22Rv1 (cell line): ENCODE data around the gene CCDC174.

Source experiments
- CTCF ChIP-seq: fragments of 450-650 bp; IDR thresholded peaks from 2 replicates; pipeline ENCODE4 v1.5.1; 2017; ENCODE audit warnings: mild to moderate bottlenecking
- ZFX ChIP-seq: fragments of 450-650 bp; IDR thresholded peaks from 2 replicates; pipeline ENCODE4 v1.6.1; 2017; ENCODE audit warnings: antibody characterized with exemption, borderline replicate concordance

DNA sequence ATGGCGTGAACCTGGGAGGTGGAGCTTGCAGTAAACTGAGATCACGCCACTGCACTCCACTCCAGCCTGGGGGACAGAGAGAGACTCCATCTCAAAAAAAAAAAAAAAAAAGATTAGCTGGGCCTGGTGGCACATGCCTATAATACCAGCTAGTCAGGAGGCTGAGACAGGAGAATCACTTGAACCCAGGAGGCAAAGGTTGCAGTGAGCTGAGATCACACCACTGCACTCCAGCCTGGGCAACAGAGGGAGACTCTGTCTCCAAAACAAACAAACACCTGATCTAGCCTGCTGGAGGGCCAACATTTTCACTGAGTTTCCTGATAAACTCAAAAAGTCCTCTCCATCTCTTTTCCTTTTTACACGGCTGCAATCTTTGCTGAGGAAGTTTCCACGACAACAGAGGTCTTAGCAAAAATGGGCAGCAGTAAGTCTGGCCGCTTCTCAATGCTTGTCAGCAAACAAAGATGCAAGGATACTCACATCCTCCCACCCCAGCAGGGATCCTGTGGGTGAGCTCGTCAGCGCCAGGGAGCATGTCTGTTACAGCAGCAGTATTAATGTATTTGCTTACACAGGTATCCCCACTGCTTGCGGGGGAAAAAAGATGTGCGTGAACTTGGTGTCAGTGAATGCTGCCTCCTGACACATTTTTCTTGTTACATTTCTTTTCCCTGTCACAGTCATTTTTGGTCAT, 21.0 kb upstream of the CCDC174 start:
- TF ChIP-seq ZFX (no peak), CTCF (no peak)
